ENCODE measurements around the gene SMIM17.
"Not testable (repeated sequence)": the region's sequence is repeated elsewhere in the genome, so short reads cannot be mapped to it uniquely, and the experiment has no call there.

Gene SMIM17

DNA sequence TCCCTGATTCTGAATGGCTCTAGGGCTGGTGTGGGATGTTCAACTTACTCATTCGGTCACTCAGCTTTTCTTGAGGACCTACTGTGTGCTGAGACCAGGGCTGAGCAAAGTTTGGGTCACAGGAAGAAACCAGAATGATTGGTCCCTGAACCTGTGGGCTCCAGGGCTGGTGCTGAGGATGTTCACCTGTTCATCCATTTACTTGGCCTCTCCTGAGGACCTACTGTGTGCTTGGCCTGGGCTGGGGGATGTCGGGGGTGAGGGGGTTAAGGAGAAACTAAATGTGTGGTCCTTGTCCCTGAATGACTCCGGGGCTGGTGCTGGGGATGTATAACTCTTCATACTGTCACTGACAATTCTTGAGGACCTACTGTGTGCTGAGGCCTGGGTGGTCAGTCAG, 18.3 kb downstream of the SMIM17 start:
- no peak for DNase-seq

DNA sequence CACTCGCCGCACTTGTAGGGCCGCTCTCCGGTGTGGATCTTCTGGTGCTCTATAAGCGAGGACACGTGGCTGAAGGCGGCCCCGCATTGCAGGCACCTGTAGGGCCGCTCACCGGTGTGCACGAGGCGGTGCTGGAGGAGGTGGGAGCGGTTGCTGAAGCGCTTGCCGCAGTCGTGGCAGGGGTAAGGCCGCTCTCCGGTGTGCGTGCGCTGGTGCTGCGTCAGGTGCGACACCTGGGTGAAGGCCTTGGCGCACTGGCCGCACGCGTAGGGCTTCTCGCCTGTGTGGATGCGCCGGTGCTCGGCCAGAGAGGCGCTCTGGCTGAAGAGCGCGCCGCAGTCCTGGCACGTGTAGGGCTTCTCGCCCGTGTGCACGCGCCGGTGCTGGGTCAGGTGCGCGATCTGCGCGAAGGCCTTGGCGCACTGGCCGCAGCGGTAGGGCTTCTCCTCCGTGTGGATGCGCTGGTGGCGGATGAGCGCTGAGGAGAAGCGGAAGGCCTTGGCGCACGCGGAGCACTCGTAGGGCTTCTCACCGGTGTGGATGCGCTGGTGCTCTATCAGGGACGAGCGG, 21.1 kb downstream of the SMIM17 start:
- DNase-seq: no peak

DNA sequence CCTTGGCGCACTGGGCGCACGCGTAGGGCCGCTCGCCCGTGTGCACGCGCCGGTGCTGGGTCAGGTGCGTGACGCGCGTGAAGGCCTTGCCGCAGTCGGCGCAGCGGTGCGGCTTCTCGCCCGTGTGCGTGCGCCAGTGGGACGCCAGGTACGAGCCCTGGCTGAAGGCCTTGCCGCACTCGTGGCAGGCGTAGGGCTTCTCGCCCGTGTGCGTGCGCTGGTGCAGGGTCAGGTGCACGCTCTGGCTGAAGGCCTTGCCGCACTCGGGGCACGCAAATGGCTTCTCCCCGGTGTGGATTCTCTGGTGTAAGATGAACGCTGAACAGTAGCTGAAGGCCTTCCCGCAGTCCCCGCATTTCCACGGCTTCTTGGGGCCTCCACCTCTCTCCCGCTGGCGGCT, 21.6 kb downstream of the SMIM17 start:
- DNase-seq: no peak

DNA sequence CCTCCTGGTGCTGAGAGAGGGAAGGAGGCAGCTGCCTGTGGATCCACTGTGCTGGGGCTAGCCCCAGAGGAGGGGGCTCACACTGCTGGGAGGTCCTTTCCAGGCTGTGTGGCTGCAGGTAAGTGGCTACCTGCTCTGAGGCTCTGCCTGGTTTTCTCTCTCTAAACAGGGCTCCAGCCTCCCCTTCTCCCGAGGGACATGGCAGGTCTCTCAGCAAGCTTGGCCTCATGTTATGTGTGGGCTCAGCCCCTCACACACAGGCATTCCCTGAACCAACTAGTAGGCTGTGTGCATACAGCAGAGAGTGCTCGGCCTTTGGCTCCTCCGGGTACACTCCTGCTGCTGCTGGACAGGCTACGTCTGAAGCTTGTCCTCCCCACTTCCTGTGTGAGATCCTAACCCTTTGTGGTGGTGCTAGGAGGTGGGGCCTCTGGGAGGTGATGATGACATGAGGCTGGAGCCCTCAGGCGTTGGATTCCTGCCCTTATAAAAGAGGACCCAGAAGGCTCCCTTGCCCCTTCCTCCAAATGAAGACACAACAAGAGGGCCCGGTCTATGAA, 24.4 kb downstream of the SMIM17 start:
- DNase-seq: no peak

DNA sequence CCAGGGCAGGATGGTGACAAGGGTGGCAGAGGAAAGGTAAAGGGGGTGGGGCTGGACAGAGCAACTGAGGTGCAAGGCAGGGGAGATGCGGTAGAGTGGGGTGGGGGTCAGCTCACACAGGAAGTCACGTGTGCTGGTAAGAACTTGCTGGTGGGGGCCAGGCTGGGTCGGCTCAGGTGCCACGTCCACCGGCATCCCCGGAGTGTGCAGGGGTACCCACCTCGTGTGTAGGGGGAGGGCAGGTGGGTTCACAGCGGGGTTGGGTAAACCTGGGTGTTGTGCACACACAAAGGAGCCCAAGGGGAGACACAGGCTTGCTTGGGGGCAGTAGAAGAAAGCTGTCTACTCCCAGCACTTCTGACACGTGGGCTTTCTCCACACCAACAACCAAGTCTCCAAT, 25.7 kb downstream of the SMIM17 start:
- no peak for DNase-seq

DNA sequence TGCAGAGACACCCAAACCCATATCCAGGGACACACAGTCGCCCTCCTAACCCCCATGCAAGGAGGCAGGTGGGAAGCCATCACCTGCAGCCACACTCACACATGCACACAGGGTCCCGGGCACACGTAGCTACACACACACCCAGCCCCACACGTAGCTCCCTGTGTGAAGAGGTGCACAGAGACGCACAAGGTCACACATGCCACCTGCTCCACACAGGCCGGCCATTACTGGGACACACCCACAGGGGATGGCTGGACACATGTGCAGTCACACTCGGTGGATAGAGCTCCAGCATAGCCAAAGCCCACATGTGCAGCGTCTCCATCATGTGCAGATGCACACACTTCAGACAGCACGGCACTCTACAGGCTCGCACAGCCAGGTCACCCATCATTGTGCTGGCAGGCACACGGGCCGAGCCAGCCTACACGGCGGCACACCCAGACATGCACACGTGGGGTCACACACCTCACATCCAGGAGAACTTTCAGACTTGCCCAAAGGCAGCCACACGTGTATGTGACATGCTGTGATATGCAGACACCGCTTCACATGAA, 27.5 kb downstream of the SMIM17 start:
- DNase-seq: no peak

DNA sequence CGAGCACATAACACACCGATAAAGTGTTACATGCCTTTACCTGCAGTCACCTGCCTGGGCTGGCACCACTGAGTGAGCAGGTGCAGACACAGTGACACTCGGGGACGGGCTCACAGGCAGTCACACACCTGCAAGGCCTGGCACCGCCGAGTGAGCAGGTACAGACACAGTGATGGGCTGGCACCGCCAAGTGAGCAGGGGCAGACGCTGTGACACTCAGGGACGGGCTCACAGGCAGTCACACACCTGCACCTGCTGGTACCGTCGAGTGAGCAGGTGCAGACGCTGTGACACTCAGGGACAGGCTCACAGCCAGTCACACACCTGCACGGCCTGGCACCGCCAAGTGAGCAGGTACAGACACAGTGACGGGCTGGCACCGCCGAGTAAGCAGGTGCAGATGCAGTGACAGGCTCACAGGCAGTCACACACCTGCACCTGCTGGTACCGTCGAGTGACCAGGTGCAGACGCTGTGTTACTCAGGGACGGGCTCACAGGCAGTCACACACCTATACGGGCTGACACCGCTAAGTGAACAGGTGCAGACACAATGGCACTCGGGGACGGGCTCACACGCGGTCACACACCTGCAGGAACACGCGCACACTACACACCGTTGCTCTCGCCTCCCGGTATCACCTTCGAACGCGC, 28.1 kb downstream of the SMIM17 start:
- DNase-seq: no peak

DNA sequence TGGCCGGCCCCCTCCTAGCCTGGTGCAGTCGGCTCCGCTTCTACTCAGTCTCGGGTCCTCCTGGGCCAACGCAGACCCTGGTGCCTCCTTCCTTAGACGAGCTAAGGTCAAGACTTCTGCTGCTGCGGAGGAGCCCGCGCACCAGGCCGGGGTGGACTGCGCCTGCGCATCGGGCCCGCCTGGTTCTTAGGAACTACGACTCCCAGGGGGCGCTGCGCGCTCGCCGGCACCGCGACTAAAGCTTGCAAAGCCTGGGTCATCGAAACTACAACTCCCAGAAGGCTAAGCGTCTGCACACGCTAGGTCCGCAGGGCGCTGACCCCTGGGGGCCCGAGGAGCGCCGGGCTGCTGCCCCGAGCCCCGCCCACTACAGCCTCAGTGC, 28.6 kb downstream of the SMIM17 start, which contains the start of gene ZNF835:
Gene ZNF835, minus strand, starts transcription at position 145 of the 382 bp plus-strand sequence. CDS start 6,559 bp downstream, outside the sequence.
- DNase-seq: no peak

DNA sequence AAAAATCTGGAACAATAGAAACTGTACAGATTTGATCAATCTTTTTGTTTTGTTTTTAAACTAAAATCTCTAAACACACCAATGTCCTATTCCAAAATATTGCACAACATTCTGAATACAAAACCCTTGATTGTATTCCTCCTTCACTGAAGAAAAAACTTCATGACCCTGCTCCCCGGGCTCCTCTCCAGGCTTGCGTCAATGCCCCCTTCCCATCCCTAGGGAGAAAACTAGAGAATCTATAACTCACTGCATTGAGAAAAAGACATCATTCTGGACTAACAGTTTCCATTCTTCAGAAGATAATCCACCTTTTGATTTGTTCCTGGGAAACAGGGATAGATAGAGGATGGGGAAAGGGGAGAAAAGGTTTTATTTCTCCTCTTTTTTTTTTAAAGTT, 29.7 kb downstream of the SMIM17 start:
- DNase-seq: not testable (repeated sequence)

DNA sequence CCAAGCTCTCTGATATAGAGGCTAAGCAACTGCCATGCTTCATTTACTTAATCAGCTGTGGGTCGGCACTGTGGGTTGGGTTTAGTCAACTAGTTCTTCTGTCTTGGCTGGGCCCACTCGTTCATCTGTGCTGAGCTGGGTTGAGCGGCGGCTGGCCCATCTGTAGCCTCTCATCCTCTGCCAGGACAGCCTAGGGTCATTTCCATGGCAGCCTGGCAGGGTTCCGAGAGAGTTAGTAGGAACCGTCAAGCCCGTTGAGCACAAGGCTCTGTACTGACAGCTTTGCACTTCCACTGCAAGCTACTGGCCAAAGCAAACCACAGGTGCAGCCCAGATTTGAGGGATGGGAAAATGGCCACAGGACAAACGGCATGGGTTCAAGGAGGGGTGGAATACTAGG, 35.2 kb downstream of the SMIM17 start:
- DNase-seq: no peak

DNA sequence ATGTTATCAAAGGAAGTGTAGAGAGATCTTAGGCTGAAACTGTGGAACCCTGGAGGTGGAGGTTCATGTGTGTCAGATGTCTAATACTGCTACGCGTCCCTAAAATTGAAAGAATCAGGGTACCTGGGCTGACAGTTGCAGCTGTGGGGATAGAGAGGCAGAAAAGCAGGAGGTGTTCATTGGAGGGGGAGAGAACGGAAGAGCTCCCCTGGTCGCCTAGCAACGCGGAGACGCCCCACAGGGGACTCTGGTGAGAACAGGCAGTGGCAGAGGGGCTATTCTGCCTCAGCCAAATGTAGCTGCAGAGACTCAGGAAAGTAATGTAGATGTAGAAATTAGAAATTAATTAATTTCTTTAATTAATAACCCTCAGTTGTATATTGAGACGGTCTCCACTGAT, 38.7 kb downstream of the SMIM17 start:
- DNase-seq: no peak

DNA sequence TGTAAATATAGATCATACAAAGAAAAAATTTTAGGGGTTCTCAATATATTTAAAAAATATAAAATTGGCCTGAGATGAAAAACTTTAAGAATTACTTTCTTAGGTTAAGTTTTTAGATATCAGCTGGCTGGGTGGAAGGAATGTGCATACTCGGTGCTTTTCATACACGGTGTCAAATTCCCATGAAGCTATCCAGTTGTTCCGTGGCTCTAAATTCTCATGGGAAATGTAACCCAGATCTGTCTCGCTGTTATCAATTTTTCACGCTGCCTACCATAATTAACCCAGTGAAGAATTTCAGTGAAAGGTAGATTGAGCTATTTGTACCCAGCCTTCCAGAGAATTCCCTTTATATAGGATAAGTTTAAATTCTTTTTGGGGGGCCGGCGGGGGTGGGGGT, 40.2 kb downstream of the SMIM17 start:
- no peak for DNase-seq

DNA sequence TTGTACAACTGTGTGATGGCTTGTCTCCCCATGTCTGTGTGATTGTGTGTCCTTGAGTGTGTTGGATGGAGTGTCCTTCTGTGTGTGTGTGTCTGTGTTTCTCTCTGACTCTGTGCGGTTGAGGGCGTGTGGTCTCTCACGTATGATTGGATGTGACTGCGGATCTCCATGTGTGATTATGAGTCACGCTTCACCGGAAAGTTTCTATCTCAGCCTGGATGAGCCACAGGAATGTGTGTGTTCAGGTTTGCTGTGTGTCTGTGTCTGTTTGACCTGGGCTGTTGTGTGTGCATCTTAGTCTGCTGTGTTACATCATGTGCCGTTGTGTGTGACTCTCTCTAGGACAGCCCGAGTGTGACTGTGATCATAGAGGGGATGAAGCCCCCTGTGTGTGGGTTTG, 44.1 kb downstream of the SMIM17 start:
- no peak for DNase-seq

DNA sequence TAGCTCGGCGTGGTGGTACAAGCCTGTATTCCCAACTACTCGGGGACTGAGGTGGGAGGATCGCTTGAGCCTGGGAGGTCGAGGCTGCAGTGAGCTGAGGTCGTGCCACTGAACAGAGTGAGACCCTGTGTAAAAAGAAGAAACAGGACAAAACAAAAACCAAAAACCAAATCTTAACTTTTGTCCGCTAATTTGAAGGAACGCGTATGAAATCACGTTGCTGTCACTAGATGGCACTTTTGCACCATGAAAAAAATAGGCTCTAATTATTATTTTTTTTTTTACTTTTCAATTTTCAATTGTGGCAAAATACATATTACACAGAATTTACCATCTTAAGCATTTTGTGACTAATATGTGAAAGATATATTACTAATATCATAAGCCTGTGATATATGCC, 46.2 kb downstream of the SMIM17 start:
- DNase-seq: no peak

DNA sequence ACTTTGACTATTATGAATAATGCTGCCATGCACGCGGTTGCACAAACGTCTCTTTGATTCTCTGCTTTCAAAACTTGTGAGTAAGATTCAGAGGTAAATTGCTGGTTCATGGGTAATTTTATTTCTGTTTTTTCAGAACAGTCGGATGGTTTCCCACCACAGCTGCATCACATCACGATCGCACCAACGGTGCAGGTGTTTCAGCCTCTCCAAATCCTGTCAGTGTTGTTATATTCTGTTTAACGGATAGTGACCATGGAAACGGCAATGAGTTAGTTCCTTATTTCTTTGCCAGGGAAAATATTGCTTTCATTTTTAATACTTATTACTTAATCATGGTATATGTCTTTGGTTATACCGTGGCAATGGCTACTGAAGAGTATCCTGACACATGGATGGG, 47.7 kb downstream of the SMIM17 start:
- no peak for DNase-seq

DNA sequence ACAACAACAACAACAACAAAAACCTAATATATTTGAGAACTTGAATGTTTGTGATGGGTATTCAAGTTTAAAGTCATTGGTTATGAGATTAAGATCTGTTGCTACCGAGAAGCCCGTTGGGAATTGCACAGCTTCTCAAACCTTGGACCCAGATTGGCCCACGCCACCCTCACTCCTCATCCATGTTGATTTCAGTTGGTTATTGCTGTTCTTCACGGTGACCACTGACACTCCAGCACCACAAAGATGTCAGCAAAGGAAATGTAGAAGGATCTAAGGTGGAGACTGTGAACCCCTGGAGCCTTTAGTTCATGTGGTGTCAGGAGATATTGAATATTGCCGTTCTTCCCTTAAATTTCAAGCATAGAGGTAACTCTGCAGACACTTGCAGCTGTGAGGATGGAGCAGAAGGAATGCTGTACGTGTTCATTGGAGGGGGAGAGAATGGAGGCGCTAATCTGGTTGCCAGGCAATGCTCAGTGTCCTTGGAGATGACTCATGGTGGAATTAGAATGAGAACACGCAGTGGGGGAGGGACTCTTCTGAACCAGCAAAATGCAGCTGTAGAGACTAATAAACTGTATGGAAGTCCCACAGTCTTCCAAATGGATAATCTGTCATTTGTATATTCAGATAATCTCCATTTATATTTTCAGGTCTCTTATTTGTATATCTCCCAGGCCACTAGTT, 49.4 kb downstream of the SMIM17 start:
- no peak for DNase-seq

DNA sequence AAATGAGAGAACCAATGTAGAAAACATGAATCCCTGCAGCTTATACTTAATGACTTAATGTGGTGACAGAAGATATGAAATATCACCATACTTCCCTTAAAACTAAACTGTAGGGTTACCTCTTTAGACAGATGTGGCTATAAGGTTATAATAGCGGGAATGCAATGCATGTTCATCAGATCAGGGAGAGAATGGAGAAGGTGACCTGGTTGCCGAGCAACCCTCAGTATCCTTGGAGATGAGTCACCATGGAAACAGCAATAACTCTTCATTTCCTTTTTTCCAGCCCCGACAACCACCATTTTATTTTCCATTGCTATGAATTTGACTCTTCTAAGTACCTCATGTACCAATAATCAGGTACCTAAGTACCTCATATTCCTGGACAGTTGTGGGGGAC, 56.6 kb downstream of the SMIM17 start:
- DNase-seq: no peak

DNA sequence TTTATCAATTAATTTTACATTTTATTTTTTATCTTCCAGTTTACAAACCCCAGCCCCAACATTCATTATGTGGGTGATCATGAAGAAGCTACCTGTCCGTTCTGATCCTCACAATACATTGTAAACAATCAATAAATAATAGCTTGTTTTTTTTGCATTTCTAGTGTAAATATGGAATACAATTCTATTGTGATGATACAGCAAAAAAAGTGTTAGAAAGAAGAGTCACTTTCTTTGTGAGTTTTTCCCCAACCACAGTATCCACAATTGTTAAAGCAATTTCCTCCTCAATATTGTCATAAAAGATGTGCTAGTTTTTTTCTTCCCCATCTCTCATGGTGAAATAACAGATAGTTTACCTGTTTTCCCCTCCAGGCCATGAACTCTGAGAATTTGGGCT, 58.9 kb downstream of the SMIM17 start:
- DNase-seq: no peak

DNA sequence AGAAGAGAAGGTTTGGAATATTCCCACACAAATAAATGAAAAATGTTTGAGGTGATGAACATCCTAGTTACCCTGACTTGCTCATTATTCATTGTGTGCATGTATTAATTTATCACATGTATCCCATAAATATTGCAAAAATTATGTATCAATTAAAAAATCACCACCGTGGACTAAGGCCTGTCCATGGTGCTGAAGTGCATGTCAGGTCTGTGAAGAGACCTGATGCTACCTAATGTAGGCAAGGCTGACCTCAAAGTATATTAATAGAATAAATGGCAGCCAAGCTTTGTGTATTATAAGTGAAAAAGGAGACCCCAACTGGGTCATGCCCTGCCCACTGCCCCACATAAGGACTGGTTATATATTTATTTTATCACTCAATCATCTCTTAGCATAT, 63.0 kb downstream of the SMIM17 start:
- no peak for DNase-seq

All from NCI-H187 (cell line).